HuH-7 (cell line): Measurements from ENCODE around the gene GARRE1.
A peak's percentile ranks its signal among the peaks of the same experiment; 100 is the strongest.
"Not testable (repeated sequence)": the region's sequence is repeated elsewhere in the genome, so short reads cannot be mapped to it uniquely, and the experiment has no call there.

Source experiments
- DNase-seq: peaks from one replicate; pipeline ENCODE4 v3.0.0; 2011; ENCODE audit warnings: low spot score

Gene GARRE1

DNA sequence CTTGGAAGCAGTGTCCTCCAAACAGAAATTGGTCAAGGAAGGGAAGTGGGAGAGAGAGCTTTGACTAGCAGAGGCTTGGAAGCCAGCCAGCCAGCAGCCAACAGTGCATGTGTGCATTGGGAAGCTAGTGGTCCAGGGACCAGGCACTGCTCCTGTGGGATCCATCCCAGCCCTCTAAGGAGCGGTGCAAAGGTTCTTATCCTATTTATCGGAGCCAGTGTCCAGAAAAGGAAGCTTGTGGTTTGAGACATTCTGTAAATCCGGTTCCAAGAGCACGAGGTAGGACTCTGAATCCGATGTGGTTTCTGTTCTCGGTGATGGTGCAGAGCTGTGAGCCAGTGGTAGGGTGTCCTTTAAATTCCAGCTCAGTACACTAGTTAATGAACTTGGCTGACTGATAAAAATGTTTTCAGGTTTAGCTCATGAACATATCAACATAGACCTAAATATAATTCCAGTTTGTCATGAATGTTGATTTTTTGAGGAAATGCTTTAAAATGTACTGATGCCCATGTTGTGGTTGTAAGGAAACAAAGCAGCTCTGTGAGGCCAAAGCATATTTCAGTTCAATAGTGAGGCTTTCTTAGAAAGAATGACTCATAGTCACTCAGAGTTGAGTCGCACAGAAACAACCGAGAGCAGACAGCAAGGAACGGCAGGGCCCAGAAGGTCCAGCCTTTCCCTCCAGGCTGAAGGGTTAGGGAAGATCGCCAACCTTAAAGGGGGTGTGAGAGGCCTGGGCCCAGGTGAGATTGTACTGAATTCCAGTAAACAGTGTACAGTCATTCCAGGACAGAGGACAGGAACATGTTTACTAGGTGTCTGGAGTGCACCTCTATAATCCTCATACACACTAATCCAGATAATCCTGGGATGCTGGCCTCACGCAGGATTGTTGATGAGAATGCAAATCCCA lies 21.5 kb upstream of the GARRE1 start:
- no peak for DNase-seq

DNA sequence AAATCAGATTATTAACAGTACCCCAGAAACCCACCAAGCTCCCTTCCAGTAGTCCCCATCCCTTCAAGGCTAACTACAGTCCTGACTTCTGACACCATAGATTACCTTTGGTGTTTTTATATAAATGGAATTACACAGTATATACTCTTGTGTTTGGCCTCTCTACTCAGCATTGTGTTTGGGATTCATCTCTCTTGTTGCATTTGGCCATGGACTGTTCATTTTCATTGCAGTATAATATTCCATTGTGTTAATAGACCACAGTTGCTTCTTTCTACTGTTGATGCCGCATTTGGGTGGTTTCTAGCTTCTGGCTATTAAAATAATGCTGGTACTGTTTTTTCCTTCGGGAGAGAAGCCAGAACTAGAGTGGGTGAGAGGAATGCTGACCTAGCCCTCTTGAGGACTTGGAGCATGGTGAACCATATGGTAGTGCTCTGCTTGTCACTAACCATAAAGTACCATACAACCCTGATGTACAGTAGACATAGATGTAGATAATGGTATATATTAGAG lies 18.9 kb upstream of the GARRE1 start:
- no peak for DNase-seq

- no peak for DNase-seq
These were observed 18.0 kb upstream of the GARRE1 start for GRCh38 chr19:34236035-34236987.

DNA sequence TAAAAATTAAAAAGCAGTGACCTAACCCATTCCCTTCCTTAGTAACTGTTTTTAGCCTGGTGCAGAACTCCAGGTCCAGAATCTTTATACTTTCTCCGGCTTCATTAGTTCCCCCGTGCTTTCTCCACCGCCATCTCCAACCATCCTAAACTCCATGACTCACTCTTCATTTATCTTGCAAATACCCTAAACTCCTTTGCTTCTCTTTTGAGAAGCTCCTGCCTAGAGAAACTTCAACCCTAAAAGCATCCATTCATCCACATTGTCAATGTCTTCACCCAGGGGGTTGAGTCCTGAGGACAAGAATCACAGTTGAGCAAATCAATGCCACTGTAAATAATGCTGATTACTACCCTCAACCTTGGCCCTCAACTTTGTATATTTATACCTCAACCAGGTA lies 17.1 kb upstream of the GARRE1 start:
- DNase-seq, result no peak

DNA sequence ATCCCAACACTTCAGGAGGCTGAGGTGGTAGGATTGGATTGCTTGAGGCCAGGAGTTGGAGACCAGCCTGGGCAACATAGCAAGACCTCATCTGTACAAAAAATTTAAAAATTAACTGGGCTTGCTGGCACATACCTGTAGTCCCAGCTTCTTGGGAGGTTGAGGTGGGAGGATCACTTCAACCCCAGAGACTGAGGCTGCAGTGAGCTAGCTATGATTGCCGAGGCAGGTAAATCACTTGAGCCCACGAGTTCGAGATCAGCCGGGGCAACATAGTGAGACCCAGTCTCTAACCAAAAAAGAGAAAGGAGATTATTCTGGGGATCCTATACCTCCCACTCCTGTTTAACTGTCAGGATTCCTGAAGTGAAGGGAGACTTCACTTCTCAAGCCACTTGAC lies 16.4 kb upstream of the GARRE1 start:
- no peak for DNase-seq

DNA sequence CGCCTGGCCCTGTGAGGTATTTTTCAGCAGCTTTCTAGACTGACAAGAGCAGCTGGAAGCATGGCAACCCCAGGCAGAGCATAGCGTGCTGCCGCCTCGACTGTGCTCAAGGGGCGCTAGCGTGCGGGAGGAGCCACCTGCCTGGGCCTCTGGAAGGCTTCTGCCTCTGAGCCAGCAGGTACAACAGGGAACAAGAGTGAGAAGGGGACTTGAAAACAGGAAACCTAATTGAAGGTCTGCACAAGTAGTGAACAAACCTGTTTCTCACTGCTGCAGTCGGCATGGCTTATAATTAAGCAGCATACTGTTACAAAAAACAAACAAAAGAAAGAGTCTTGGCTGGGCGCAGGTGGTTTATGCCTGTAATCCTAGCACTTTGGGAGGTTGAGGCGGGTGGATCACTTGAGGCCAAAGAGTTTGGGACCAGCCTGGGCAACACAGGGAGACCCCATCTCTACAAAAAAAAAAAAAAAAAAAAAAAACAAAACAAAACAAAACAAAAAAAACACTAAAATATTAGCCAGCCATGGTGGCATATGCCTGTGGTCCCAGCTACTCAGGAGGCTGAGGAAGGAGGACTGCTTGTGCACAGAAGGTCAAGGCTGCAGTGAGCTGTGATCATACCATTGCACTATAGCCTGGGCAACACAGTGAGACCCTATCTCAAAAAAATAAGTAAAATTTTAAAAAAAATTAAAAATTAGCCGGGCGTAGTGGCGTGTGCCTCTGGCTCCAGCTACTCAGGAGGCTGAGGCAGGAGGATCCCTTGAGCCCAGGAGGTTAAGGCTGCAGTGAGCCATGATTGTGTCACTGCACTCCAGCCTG lies 12.6 kb upstream of the GARRE1 start:
- DNase-seq, result peak; percentile 76

DNA sequence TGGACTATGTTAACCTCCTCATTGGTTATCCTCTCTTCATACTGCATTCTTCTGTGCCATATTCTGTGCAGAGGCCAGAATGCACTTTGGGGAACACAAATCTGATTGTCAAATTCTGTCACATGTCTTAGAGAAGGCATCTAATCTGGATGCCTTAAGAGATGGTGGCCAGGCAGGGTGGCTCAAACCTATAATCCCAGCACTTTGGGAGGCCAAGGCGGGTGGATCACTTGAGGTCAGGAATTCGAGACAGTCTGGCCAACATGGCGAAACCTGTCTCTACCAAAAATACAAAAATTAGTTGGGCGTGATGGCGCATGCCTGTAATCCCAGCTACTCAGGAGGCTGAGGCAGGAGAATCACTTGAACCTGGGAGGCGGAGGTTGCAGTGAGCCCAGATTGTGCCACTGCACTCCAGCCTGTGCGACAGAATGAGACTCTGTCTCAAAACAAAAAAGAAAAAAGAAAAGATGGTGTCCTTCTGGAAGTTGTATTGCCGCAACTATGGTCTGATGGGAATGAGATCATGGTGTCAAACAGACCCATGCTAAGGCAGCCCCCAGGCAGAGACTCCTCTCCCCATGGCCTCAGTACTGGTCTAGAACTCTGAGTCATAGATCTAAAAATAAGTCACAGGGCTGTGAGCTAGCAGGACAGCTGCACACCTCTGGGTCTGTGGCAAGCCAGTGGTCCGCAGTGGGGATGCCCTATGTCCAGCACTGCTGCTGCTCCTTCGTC lies 11.0 kb upstream of the GARRE1 start:
- not testable (repeated sequence) for DNase-seq

DNA sequence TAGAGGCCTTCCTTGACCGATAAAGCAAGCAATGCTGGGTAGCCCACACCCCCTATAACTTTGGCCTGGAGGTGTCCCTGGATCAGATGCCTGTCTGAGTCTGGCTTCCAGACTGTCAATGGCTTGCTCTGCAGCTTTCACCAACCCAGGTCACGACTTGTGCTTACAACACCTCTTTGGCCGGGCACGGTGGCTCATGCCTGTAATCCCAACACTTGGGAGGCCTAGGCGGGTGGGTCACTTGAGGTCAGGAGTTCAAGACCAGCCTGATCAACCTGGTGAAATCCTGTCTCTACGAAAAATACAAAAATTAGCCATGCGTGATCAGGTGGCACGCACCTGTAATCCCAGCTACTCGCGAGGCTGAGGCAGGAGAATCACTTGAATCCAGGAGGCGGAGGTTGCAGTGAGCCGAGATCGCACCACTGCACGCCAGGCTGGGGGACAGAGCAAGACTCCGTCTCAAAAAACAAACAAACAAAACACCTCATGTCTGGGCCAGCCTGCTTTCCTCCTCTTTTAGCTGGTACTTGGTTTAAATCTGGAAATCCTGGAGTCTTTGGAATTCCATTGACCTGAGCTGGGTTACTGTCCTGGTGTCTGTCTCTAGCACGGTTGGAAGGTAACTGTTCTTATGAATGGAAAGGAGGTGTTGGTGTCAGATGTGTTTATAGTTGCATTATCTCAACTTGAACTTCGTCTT lies 10.3 kb upstream of the GARRE1 start:
- no peak for DNase-seq

- DNase-seq, result no peak
These were observed 9.6 kb upstream of the GARRE1 start for GRCh38 chr19:34244611-34245299.

GRCh38 chr19:34246340-34246739 lies 8.0 kb upstream of the GARRE1 start:
- no peak for DNase-seq

DNA sequence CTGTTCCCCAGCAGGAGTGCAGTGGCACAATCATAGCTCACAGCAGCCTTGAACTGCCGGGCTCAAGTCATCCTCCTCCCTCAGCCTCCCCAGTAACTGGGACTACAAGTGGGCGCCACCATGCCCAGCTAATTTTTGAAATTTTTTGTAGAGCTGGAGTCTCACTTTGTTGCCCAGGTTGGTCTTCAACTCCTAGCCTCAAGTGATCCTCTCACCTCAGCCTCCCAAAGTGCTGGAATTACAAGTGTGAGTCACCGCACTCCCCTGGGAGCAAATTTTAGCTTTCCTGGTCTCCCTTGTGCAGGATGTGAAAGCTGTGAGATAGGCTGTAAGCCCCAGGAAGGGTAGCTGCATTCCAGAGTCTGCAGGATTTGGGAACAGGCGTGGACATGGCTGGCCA lies 5.4 kb upstream of the GARRE1 start:
- no peak for DNase-seq

DNA sequence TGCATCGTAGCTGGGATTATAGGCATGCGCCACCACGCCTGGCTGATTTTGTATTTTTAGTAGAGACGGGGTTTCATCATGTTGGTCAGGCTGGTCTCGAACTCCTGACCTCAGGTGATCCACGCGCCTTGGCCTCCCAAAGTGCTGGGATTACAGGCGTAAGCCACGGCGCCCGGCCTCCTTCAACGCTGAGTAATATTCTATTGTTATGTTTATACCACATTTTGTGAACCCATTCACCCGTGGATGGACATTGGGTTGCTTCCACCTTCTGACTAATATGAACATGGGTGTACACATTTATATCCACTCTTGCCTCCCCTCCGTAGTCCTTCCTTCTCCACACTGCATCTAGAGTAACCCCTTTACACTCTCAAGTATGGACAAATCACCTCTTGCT lies 1.2 kb upstream of the GARRE1 start:
- not testable (repeated sequence) for DNase-seq

DNA sequence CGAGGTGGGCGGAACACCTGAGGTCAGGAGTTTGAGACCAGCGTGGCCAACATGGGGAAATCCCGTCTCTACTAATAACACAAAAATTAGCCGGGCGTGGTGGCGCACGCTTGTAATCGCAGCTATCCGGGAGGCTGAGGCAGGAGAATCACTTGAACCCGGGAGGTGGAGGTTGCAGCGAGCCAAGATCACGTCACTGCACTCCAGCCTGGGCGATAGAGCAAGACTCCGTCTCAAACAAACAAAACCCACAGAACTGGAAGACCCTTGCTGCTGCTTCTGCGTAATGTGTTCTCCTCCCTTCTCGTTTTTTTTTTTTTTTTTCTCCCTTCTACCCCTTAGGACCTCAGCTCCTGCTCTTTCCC lies 691 bp upstream of the GARRE1 start:
- not testable (repeated sequence) for DNase-seq

DNA sequence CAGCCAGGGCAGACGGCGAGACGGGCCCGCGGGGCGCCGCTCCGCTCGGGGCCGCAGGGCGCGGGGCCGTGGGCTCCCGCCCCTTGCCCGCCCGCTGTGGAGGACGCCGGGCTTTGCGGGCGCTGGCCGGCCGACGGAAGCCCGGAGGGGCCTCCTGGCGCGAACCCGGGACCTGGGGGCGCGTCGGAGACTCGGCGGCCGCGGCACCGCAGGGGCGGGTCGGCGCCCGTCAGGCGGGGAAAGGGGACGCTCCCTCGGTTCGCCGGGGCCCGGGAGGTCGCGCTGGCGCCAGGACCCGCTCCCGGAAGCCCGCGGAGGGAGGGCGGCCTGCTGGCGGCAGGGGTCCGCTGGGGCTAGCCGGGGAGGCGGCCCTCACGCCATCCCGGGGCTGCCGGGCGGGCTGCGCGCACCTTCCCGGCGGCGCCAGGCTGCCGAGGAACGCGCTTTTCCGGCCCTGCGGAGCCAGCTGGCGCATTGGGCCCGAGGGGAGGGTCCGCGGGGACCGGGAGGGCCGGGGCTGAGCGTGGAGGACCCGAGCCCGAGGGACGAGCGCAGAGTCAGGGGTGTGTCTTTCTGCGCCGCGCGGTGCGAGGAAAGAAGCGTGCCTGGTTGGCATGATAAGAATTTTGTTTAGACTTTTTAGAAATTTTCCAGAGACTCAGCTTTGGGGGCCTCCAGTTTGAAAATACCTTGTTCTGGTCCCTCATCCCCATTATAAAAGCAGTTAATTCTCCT lies 511 bp downstream of the GARRE1 start:
- DNase-seq, result peak; percentile 51

DNA sequence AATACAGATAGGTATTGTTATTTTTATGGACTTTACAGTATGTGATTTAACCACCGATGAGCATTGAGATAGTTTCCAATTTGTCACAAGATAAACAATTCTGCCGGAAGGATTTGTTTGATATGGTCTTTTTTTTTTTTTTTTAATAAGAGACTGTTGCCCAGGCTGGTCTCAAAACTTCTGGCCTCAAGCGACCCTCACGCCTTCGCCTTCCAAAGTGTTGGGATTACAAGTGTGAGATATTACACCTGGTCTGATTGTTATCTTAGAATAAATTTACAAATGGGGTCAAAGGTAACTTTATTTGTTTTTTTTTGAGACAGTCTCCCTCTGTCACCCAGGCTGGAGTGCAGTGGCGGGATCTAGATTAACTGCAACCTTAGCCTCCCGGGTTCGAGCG lies 1.2 kb downstream of the GARRE1 start:
- DNase-seq, result no peak

DNA sequence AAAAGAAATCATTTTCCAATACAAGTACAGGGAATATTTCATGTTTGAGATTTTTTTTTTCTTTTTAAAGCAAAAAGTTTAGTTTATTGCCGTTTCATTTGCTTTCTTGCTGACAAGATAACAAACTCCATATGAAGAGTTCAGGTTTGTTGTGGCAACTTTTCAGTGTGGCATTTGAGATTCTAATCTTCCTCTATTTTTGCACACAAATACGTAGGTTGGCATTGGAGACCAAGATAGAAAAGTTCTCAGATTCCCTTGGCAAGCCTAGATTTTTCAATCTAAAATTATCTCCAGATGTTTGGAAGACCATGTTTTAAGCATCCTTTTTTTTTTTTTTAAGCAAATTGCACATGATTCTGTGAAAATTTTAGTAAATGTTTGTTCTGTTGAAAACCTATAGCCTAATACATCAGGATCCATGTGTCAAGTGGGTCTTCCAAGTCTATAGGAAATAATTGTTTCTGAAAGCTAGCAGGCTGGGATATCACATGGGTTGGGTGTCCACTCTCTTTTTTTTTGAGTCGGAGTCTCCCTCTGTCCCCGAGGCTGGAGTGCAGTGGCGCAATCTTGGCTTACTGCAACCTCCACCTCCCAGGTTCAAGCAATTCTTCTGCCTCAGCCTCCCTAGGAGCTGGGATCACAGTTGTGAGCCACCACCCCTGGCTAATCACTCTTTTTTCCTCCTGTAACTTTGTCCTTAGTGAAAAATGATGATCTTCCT lies 2.6 kb downstream of the GARRE1 start:
- DNase-seq, result no peak

- DNase-seq, result no peak
These were observed 3.2 kb downstream of the GARRE1 start for GRCh38 chr19:34257559-34257924.

DNA sequence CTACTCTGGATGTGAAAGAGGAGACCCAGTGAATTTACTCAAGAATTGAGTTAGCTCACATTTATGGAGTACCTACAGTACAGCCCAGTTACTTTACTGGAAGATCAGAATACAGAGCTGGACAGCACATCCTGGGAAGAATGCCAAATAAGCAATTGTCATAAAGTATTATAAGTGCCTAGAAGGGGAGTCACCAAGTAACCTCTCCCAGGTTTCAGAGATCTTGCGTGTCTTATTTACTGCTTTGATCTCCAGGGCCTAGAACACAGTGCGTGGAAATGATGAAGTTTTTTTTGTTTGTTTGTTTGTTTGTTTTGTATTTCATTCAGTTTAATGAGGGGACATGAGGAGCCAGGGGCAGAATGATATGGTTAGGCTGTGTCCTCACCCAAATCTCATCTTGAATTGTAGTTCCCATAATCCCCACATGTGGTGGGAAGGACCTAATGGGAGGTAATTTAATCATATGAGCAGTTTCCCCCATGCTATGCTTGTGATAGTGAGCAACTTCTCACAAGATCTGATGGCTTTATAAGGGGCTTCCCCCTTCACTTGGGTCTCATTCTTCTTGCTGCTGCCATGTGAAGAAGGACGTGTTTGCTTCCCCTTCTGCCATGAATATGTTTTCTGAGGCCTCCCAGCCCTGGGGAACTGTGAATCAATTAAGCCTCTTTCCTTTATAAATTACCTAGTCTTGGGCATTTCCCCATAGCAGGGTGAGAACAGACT lies 5.2 kb downstream of the GARRE1 start:
- no peak for DNase-seq
